NCI-H2107 treated with DMSO at 0.1 percent for 48 hours (cell line): ENCODE results near the gene TSHZ2.

Experiments
- DNase-seq: peaks from one replicate; lab custom pipeline; 2025; ENCODE audit not compliant: unreplicated experiment; lab: John Stamatoyannopoulos, UW

Gene TSHZ2, protein sequence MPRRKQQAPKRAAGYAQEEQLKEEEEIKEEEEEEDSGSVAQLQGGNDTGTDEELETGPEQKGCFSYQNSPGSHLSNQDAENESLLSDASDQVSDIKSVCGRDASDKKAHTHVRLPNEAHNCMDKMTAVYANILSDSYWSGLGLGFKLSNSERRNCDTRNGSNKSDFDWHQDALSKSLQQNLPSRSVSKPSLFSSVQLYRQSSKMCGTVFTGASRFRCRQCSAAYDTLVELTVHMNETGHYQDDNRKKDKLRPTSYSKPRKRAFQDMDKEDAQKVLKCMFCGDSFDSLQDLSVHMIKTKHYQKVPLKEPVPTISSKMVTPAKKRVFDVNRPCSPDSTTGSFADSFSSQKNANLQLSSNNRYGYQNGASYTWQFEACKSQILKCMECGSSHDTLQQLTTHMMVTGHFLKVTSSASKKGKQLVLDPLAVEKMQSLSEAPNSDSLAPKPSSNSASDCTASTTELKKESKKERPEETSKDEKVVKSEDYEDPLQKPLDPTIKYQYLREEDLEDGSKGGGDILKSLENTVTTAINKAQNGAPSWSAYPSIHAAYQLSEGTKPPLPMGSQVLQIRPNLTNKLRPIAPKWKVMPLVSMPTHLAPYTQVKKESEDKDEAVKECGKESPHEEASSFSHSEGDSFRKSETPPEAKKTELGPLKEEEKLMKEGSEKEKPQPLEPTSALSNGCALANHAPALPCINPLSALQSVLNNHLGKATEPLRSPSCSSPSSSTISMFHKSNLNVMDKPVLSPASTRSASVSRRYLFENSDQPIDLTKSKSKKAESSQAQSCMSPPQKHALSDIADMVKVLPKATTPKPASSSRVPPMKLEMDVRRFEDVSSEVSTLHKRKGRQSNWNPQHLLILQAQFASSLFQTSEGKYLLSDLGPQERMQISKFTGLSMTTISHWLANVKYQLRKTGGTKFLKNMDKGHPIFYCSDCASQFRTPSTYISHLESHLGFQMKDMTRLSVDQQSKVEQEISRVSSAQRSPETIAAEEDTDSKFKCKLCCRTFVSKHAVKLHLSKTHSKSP (N-terminal part only)

DNA sequence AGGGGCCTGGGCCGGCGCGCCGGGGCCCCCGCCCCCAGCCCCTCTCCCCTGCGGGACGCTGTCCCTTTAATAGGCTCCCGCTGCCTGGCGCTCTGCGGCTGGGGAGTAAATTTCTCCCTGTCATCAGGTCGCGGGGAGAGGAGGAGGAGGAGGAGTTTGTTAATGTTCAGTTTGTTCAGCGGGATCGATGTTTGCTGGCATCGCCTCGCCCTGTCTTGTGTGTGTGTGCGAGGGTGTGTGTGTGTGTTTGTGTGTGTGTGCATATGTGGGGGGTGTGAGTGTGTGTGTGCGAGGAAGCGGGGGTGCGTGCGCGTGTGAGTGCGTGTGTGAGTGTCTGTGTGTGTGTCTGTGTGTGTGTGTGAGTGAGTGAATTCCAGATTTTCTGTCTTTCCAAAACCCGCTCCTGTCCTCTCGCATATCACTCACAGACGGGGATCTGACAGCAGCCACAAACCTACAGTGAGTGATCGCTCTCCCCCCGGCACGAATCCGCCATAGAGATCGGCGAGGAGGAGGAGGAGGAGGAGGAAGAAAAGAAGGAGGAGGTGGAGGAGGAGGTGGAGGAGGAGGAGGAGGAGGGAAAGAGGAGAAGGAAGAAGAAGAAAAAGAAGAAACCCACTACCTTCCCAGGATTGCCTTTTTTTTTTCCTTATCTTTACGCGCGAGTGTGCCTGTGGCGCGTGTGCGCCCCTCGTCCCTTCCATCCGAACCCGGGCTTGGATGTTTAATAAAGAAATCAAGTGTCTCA is at the start of gene TSHZ2:
TSHZ2 (plus strand) TSS at position 169 of the 748 bp plus-strand sequence. CDS start 936 bp downstream, outside the sequence.
- DNase-seq: peak; percentile 72

DNA sequence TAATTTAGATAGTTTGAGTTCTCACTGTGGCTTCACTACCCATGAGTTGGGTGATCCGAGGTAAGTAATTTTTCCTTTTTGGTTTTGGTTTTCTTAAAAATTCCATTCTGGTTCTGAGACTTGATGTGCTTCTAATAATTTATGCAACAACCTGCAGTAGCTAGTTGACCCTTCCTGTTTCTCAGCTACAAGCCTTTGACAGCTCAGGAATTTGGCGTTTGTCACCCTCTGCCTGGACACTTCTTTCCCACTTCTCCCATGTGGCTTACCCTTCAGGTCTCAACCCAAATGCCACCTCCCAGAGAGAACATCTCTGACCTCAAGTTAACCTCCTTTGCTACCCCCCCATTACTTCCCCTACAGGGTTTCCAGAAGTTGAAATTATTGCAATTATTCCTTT is 49.7 kb upstream of the TSHZ2 start:
- DNase-seq: no peak

DNA sequence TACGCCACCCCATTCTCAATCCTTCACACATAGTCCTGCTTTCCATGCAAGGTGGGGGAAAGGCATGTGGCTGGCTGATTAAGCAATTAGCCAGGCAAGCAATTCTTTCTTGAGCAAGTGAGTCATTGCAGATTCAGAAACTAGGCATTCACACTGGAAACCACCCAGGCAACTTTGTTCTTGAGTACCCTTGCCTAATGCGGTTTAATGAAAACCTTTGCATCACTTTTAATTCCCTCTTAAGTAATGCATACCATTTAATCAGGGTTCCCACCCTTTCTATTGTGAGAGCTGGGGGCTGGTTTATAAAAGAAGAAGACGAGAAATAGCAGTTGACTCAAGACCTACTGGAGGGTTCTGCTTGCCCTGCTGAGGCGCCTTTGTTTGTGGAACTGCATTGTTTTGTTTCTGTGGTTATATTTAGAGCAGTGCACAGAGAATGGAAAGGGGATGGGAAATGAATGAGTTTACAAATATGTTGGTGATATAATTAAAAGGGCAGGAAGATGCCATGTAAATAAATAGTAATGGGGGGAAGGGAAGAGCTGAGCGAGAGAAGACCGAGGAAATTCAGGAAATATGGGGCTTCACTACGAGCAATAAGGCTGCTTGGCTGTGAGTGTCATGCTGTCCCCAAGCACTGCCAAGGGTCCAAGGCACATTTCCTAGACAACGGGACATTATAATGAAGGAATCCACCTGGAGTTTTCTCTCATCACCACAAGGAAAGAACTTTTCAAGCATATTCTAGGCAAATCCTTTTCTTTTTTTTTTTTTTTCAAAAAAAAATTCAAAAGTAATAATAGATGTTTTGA is 48.8 kb upstream of the TSHZ2 start:
- DNase-seq: no peak

DNA sequence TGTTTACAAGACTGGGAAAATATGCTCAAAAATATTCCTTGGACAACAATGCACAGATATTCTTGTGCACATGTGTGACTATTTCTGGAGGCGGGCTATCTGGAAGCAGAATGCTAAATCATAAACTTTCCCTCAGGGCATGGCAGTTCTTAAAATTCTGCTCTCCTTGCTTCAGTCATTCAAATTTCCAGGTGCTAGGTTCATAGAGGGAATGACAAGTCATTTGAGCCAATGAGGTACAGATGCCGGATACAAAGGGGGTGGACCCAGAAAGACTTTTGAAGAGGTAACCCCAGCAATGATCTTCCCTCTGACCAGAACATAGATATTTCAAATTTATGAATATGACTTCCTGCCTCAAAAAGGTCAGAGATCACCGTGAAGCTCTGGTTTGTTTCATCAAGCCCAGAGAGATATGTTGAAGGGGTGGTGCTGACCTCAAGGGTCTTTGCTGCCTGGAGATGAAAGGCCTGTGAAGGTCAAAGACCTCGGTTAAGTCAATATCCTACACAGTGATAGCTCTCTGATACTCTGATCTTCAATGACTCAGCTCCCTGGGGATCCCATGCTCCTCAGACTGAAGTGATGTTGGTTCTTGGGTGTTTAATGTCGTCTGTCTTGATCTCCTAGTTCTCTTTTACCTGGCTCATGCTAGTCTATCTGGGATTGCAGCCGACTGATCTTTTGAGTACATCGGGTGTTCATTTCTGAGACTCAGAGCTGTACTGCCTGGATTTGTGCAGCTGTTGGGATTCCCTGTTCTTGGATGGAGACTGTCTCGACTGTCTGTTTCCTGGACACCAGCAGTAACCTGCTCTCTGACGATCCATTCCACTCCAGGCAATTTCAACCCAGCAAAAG is 47.5 kb upstream of the TSHZ2 start:
- DNase-seq: no peak

DNA sequence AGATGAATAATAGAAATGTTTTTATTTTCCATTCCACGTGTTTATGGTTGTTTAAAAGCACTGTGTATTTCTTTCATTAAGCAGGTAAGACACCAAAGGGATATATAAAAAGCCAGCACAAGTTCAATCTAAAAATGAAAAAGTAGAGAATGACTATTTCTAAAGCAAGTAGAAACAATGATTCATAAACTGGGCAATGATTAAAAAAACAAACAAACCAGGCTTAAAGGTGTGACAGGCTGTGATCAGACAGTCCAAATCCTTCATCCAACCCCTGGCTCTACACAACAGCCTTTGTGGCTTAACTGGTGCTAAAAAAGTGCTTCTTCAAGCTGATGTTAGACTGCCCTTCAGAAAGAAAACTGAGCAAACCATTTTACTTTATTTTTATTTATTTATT is 45.7 kb upstream of the TSHZ2 start:
- no peak for DNase-seq

DNA sequence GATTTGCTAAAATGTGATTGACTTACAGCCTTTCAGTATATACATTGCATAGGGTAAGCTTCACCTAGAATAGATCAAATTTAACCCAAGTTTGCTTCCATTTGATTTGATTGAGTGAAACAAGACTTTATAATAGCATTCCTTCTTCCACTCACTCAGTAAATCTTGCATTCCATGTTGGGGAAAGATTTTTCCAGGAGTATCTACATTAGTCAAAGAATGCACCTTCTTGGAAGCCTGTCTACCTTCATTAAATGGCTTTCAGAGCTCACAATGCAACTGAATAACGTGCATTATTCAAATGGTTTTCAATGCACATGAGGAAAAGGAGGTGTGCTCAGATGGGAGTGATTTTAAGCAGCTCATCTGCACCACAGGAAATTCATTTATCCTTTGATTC is 38.3 kb upstream of the TSHZ2 start:
- DNase-seq: no peak

DNA sequence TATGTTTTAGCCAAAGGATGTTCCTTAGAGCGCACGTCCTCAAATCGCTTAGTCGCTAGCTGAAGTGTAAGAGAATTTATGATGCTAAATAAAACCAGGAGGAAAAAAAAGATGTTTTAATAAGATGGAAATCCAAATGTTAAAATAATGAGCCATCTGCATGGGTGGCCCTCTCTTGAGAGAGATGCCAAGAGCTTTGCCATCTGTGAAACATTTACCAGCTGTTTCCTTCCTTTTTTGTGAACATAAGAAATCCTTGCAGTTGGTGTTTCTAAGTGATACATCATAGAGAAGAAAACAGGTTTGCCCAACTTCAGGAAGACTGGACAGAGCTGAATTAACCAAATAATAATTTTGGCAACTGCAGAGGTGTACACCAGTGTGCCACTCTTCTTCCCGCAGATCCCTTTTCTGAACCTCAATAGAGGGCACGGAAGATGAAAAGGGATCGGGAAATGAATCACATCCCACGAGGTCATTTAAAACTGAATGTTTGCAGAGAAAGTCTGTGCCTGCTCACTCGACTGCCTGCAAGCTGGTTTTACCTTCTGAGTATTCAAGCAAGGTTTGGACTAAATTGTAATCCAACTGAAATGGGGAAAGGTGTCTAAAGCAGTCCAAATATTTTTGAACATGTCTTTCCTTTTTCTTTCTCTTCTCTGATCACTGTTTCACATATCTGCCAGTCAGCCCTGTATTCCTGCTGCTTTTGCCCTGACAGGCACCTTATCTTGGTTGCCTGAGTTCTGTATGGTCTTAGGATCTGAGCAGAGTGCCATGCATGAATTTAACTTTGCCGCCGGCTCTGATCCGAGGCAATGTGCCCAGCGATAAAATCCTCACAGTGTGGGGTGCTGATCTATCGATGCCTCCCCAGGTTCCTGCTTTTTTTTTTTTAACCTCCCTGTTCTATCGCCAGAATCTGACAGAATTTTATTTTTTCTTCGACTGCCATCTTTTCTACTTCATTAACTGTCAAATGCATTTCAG is 35.5 kb upstream of the TSHZ2 start:
- DNase-seq: no peak

DNA sequence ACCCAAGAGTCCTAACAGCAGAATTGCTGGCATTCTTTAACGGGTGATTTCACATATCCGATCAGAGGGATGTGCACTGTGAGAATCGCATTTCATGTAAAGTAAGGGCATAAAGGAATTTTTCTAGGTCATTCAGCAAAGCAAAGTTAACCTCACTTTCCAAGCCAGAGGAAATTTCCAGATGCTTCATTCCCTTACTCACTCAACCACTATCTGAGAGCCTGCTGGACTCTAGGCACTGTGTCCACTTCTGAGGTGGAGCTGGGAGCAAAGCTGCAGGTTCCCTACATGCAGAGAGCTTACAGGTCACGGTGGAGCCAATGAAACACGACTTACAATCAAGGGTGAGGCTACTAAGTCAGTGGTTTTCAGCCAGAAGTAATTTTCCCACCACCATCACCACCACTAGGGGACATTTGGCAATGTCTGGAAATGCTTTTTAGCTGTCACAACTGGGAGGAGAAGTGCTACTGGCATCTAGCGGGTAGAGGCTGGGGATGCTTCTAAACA is 34.5 kb upstream of the TSHZ2 start:
- DNase-seq: no peak

DNA sequence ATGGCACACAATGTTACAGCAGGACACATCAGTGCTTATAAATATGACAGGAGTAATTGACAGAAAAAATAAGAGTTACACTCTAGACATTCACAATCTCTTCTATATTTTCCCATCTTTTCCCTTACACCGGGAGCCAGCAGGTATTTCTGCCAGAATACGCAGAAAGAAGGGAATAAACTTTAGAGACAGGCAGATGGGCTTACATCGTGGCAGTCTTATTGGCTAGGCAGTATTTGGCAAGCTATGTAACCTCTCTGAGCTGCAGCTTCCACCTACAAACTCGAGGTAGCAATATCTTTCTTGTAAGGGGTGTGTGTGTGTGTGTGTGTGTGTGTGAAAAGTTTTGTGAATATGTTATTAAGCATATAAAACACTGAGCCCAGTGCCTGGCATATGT is 33.0 kb upstream of the TSHZ2 start:
- DNase-seq: no peak

DNA sequence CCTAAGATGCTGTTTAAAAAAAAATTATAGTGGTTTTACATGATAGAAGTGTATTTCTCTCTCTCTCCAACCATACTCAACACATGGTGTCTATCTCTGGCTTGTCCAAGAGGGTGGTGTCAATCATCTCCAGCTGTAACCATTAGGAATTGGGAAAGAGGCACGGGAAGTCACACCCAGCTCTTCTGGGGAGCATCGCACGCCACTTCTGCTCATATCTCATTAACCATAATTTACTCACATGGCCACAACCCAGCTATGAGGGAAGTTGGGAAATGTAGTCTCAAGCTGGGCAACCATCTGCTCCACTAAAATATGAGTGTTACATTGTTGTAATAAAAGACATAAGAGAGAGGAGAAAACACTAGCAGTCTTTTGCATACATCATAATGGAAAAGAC is 30.4 kb upstream of the TSHZ2 start:
- DNase-seq: no peak

DNA sequence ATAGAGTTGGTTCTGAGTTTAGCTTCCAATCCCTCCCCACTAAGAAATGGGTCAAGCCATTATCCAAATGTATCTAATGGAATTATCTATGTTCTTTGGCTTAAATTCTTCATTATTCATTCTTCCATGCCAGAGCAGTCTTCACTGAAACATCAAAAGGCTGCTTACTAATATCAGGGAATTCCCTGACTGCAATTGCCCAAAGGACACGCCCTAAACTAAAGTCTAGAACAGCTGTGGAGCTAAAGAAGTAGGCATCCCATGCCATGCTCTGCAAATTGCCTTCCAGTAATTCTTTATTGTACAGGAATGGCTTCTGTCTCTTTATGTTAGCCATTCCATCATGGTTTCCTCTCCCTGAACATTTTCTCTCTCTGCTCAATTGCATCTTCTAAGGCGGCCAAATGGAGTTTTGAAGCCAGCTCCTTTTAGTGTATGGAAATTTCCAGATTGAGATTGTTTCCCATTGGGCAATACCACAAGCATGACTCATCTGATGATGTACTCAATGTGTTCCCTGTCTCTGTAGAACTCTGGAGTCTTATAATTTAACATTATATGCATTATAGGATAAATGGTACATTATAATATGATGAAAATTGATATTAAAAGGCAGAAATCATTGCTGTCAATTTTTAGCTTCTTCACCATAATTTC is 28.8 kb upstream of the TSHZ2 start:
- no peak for DNase-seq

DNA sequence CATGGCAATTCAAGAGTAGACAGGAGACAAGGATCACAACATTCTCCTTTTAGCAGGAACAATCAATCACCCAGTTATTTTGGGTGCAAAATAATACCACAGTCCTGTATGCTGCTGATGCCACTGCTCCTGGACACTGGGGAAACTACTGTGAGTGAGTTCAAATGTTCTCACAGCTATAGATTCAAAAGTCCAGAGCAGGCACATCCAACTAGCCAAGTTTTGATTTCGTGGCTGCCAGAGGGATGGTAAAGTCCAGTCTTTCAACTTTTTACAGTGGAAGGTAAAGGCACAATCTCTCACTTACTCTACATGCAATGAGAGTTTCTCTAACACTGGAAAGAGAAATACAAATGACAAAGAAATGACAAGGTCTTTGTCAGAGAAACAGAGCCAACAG is 26.9 kb upstream of the TSHZ2 start:
- DNase-seq: no peak

DNA sequence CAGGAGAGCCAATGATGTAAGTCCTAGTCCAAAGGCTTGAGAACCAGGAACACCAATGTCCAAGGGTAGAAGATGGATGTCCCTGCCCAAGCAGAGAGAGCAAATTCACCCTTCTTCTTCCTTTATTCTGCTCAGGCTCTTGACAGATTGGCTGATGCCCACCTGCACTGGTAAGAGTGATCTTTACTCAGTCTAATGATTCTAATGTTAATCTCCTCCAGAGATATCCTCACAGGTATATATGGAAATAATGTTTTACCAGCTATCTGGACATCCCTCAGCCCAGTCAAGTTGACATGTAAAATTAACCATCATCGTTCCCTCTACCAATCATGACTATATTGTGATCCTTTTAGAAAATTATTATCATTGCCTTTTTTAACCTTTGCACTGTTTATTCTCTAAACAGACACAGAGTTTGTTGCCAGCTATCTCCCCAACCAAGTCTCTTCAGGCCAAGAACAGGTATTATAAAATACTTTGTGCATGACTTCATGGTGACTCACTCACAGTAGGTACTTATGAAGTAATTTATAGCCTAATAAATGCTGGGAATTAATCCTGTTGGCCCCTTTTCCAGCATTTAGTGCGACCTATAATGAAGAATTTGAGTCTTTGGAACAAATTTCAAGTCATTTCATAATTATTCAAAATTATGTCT is 26.2 kb upstream of the TSHZ2 start:
- no peak for DNase-seq

DNA sequence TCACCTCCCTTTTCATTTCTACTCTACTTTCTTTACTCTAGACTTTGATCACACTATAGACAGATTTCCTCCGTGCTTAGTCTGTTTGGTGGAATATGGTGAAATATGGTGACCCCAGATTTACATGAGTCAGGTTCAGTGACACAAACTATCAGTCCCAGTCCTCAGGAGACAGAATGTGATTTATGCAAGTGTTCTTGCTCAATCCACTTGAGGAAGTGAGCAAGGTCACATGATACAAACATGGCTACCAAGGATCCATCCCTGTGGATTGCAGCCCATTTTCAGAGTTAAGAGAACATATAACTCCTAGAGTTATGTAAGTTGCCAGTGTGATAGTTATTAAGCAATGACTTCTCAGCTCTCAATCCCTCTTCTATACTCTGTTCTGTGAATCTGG is 23.7 kb upstream of the TSHZ2 start:
- DNase-seq: no peak

DNA sequence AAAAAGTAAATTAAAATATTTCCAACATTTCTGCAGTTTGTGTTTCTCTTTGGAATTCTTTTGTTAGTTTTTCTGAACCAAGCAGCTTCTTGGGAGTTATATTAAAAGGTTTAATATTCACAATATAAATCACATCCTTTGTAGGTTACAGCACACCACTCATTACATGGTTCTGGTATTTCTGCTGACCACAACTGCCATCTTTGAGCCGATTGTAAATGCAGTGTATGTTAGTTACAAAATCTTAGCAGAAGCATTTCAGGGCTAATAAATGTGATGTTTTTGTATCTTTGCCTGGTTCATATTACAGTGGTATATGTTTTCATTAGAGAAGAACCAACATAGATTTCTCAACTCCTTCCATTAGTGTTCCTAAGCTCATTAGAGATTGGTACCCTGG is 19.1 kb upstream of the TSHZ2 start:
- DNase-seq: no peak

DNA sequence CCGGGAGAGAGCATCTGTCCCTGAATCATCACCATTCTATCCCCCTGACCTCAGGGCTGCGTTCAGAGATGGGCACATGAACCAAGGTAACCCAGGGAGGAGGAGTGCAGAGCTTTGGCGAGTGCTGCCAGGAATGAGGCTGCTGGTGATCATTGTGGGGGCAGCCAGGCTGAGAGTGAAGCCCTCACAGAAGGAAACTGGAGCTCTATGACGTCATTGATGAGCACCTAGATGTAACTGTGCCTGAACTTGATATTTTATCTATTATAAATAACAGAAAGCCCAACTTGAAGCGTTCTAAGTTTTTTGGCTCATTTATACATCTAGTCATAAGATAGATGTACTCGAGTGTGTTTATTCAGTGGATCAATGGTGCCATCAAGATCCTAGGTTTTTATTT is 17.3 kb upstream of the TSHZ2 start:
- no peak for DNase-seq

DNA sequence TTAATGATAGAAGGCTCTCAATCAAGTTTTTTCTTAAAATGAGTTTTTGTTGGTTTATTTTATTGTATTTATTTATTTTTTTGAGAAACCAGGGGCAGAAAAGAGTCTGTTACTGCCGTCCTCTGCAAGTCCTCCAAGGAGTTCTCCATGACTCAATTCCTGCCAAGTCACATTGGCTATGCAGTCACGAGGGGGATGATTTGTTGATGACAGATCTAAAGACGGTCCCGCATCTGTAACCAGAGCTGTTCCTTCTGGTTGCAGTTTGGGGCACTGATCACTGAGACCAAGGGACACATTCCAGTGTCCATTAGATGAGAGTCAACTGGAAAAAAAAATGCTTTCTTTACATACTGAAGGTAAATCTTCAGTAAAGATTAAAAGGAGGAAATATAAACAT is 13.9 kb upstream of the TSHZ2 start:
- no peak for DNase-seq
